Activated CD4-positive, CD25-positive, alpha-beta regulatory T cell (primary cell): ENCODE results near the gene SLC35G2.
"Not testable (repeated sequence)": the region's sequence is repeated elsewhere in the genome, so short reads cannot be mapped to it uniquely, and the experiment has no call there.

Experiments
- DNase-seq, 4 experiments: peaks; one replicate each; lab custom pipeline; 2025; lab: John Stamatoyannopoulos, UW

Gene SLC35G2

DNA sequence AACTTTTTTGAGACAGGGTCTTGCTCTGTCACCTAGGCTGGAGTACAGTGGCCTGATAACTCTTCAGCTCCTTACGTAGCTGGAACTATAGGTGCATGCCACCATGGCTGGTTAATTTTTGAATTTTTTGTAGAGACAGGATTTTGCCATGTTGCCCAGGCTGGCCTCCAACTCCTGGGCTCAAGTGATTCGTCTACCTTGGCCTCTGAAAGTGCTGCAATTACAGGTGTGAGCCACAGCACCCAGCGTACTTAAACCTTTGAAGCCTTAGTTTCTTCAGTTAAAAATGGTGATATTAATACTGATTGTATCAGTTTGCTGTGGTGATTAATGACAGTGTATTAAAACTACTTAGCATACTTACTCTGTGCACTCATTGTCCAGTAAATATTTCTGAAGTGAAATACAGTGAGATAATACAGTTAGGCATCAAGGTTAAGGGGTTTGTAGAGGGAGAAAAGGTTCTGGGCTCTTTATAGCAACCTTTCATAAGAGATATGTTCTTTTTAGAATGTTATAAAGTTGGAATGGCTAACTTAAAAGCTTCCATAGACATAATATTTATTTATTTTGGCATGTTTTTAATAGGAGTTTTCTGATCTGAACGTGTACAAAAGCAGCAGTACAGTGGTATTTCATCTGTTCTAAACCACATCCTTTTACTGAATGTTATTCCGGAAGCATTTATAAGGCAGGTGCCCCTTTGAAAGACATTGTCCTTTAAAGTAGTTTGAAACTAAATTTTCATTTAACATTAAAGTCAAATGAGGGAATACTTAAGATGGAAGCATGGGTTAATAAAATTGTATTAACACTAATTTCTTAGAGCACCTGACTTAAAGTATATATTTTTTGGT is 66.7 kb downstream of the SLC35G2 start:
- no peak for DNase-seq

DNA sequence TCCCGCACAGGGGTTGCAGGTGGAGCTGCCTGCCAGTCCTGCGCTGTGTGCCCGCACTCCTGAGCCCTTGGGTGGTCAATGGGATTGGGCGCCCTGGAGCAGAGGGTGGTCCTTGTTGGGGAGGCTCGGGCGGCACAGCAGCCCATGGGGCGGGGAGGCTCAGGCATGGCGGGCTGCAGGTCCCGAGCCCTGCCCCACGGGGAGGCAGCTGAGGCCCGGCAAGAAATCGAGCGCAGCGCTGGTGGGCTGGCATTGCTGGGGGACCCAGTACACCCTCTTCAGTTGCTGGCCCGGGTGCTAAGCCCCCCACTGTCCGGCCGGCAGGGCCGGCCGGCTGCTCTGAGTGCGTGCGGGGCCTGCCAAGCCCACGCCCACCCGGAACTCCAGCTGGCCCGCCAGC is 71.0 kb downstream of the SLC35G2 start:
- no peak for DNase-seq

GRCh38 chr3:136891934-136892855 is 73.3 kb downstream of the SLC35G2 start:
- no peak for DNase-seq

DNA sequence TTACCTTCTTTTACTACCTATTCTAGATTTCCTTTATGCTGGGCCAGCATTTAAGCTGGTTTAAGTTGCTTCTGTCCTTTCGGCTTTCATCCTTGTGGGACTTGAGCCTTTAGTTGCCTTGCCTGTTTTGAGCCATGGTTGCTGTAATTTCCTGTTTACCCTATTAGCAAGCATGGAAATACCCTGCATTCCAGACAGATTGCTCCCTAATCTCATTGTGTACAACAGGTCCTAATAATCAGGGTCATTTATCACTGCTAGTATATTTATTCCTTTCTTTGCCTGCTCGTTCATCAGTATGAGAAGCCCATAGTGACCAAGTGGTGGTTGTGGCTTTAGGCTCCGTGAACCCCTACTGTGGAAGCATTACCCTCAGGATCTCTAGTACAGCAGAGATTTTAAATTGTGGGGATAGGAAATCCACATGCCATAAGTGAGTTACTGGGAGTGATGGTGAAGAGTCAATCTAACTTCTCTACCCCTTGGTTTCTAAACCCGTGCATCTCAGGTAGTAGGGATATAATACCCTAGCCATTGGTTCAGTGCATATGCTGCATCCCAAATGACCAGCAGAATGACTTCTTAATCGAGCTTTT is 75.0 kb downstream of the SLC35G2 start:
- no peak for DNase-seq

DNA sequence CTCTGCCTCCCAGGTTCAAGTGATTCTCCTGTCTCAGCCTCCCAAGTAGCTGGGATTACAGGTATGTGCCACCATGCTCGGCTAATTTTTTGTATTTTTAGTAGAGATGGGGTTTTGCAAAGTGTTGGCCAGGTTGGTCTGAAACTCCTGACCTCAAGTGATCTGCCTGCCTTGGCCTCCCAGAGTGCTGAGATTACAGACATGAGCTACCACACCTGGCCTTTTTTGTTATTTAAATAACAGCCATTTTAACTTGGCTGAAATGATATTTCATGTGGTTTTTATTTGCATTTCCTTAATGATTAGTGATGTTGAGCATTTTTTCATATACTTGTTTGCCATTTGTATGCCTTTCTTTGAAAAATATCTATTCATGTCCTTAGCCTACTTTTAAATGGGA is 78.2 kb downstream of the SLC35G2 start:
- DNase-seq: not testable (repeated sequence)

DNA sequence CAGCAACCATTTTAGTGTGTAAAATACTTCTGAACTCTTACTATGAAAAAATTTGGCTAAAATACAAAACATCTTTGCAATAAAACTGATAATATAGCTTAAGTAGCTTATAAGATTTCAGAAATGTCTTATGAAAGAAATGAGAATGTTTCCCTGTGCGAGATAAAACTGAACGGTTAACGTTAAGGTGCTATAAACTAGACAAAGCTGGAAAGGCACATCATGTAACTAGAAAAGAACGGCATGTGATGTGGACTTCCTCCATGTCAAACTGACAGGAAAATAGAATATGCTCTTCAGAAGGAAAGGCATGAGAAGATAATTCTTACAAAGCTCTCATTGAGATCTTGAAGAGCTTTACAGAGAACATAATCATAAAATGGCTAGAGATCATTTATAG is 79.6 kb downstream of the SLC35G2 start:
- no peak for DNase-seq

GRCh38 chr3:136898954-136899353 is 80.0 kb downstream of the SLC35G2 start:
- no peak for DNase-seq

- DNase-seq: no peak
These were observed 80.8 kb downstream of the SLC35G2 start for GRCh38 chr3:136899622-136900158.

- not testable (repeated sequence) for DNase-seq
These were observed 81.8 kb downstream of the SLC35G2 start for GRCh38 chr3:136900694-136901093.

DNA sequence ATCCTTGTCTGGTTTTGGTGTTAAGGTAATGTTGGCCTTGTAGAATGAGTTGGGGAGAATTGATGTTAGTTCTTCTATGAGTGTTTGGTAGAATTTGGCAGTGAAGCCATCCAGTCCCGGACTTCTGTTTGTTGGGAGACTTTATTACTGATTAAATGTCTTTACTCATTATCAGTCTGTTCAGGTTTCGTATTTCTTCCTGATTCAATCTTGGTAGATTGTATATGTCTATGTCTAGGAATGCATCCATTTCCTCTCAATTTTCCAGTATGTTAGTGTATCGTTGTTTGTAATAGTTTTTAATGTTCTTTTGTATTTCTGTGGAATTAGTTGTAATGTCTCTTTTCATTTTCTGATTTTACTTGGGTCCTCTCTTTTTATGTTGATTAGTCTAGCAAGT is 82.5 kb downstream of the SLC35G2 start:
- DNase-seq: no peak

GRCh38 chr3:136902530-136902929 is 83.6 kb downstream of the SLC35G2 start:
- DNase-seq: not testable (repeated sequence)

- no peak for DNase-seq
These were observed 85.0 kb downstream of the SLC35G2 start for GRCh38 chr3:136903899-136904298.

GRCh38 chr3:136904746-136905145 is 85.8 kb downstream of the SLC35G2 start:
- DNase-seq: no peak
